A549 (cell line): Measurements from ENCODE around the gene DISP3.

ENCODE experiments used
- CBX8 ChIP-seq: fragments of 200-600 bp; sonication (generic); IDR thresholded peaks from 2 replicates; pipeline ENCODE4 v1.6.1; 2016
- CTCF ChIP-seq: fragments of >200 bp; sonication (Bioruptor Twin); formaldehyde crosslinking; IDR thresholded peaks from 3 replicates; pipeline ENCODE4 v1.5.1; 2016
- ELK1 ChIP-seq: fragments of 150-350 bp; IDR thresholded peaks from 2 replicates; pipeline ENCODE4 v1.6.1; 2014; ENCODE audit warnings: low read depth, mild to moderate bottlenecking, low read length
- EP300 ChIP-seq, 2 experiments: fragments of >200 bp; sonication (Bioruptor Twin); formaldehyde crosslinking; IDR thresholded peaks; 2 replicates in 1 of 2; 3 replicates in 1 of 2; pipeline ENCODE4 v1.6.1; 2016 to 2017
- HDAC2 ChIP-seq: fragments of 200-600 bp; sonication (generic); IDR thresholded peaks from 2 replicates; pipeline ENCODE4 v1.6.1; 2016
- JUN ChIP-seq, 2 experiments: fragments of >200 bp; sonication (Bioruptor Twin); formaldehyde crosslinking; IDR thresholded peaks; 2 replicates in 1 of 2; 3 replicates in 1 of 2; pipeline ENCODE4 v1.6.1; 2016 to 2017
- MYC ChIP-seq: IDR thresholded peaks from 2 replicates; pipeline ENCODE4 v1.6.1; 2012; ENCODE audit warnings: mild to moderate bottlenecking, inconsistent platforms, low read length, improper control_type of control experiment, borderline replicate concordance
- NPAS2 ChIP-seq: fragments of 250-450 bp; sonication (Bioruptor Pico); IDR thresholded peaks from 2 replicates; pipeline ENCODE4 v1.8.0; 2022; ENCODE audit warnings: mild to moderate bottlenecking, moderate library complexity, borderline replicate concordance
- NR3C1 ChIP-seq: fragments of >200 bp; sonication (Bioruptor Twin); formaldehyde crosslinking; IDR thresholded peaks from 3 replicates; pipeline ENCODE4 v1.6.1; 2017
- POLR2A ChIP-seq: IDR thresholded peaks from 2 replicates; pipeline ENCODE4 v1.6.1; 2012; ENCODE audit warnings: mild to moderate bottlenecking, low read length
- RFX5 ChIP-seq: fragments of 450-650 bp; IDR thresholded peaks from 2 replicates; pipeline ENCODE4 v1.7.1; 2014; ENCODE audit warnings: antibody characterized with exemption, mild to moderate bottlenecking, moderate library complexity
- ZFP36 ChIP-seq: fragments of 450-650 bp; IDR thresholded peaks from 2 replicates; pipeline ENCODE4 v1.6.1; 2014; ENCODE audit warnings: borderline replicate concordance; ENCODE audit not compliant: partially characterized antibody
- TF ChIP-seq, protein P1 (sequence below): IDR thresholded peaks from 2 replicates; pipeline ENCODE4 v1.6.1; 2012

DNA sequence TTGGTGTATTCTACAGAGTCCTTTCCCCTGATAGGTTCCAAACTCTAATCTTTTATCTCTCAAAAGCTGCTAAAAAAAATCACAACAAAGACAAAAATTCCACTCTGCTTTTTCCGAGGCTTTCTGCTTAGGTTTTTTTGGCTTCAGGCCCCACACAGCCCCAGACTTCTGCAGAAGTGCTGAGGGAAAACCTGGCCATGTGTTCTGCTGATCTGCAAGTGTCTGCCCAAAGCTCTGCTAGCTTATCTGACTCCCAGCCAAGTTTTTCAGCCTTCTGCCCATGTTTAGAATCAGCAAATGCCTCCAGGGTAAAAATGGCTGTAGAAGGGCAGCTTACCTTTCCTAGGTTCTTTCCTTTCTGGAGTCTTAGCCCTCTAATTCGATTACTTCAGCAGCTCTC is 28.4 kb downstream of the DISP3 start:
- TF ChIP-seq POLR2A (no peak), ZFP36 (no peak), CTCF (no peak), RFX5 (no peak), MYC (no peak), ELK1 (no peak), JUN (IDR thresholded peaks at IDR 0.05) (no peak), EP300 (IDR thresholded peaks at IDR 0.05) (no peak), HDAC2 (no peak), CBX8 (no peak), NR3C1 (no peak), NPAS2 (CRISPR knock-in tag) (no peak)
- TF ChIP-seq, protein P1, sequence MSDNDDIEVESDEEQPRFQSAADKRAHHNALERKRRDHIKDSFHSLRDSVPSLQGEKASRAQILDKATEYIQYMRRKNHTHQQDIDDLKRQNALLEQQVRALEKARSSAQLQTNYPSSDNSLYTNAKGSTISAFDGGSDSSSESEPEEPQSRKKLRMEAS = no peak
